Astrocyte (in vitro differentiated cells and primary cell): ENCODE results near the gene HSD11B2. TPM values are rescaled to one million over a fixed set of nuclear protein-coding genes. Genes with fewer than 3 reads are reported as not detected.

ENCODE experiments used
- DNase-seq: peaks from one replicate; pipeline ENCODE4 v3.0.0-alpha.2; 2010; ENCODE audit warnings: low read depth
- FAIRE-seq: peaks from 2 replicates; lab custom pipeline; 2011; peaks lifted over from hg19 to GRCh38; lab: Jason Lieb, UNC
- H2AFZ ChIP-seq: 2 replicates; pipeline ENCODE4 v1.6.0; 2012; ENCODE audit warnings: low read depth, low read length, inconsistent platforms
- H3K27ac ChIP-seq: 2 replicates; pipeline ENCODE4 v1.5.1; 2011; ENCODE audit warnings: low read depth, low read length, inconsistent platforms
- H3K27me3 ChIP-seq: 2 replicates; pipeline ENCODE4 v1.6.0; 2011; ENCODE audit warnings: low read length, inconsistent platforms; ENCODE audit not compliant: insufficient read depth
- H3K36me3 ChIP-seq: 2 replicates; pipeline ENCODE4 v1.5.1; 2011; ENCODE audit warnings: low read length, inconsistent platforms; ENCODE audit not compliant: insufficient read depth
- H3K4me1 ChIP-seq: 2 replicates; pipeline ENCODE4 v1.5.1; 2011; ENCODE audit warnings: low read length, inconsistent platforms; ENCODE audit not compliant: insufficient read depth
- H3K4me2 ChIP-seq: 2 replicates; pipeline ENCODE4 v1.6.0; 2012; ENCODE audit warnings: low read length, inconsistent platforms
- H3K4me3 ChIP-seq: 2 replicates; pipeline ENCODE4 v1.5.1; 2011; ENCODE audit warnings: low read depth, mild to moderate bottlenecking, low read length, inconsistent platforms; ENCODE audit not compliant: insufficient read depth
- H3K79me2 ChIP-seq: 2 replicates; pipeline ENCODE4 v1.6.0; 2012; ENCODE audit warnings: mild to moderate bottlenecking, low read length, inconsistent platforms; ENCODE audit not compliant: insufficient read depth
- H3K9ac ChIP-seq: 2 replicates; pipeline ENCODE4 v1.6.0; 2012; ENCODE audit warnings: mild to moderate bottlenecking, low read length, inconsistent platforms
- H3K9me3 ChIP-seq: 2 replicates; pipeline ENCODE4 v1.5.1; 2012; ENCODE audit warnings: low read depth, mild to moderate bottlenecking, low read length, inconsistent platforms; ENCODE audit not compliant: insufficient read depth
- H4K20me1 ChIP-seq: 2 replicates; pipeline ENCODE4 v1.6.0; 2012; ENCODE audit warnings: low read length, inconsistent platforms; ENCODE audit not compliant: insufficient read depth
- H3K27ac Mint-ChIP-seq: one replicate; pipeline ENCODE4 v1.8.0; 2021; ENCODE audit warnings: mild to moderate bottlenecking, mixed read lengths; ENCODE audit not compliant: unreplicated experiment
- H3K27me3 Mint-ChIP-seq: one replicate; pipeline ENCODE4 v1.8.0; 2021; ENCODE audit warnings: low read depth, mixed read lengths; ENCODE audit not compliant: unreplicated experiment
- H3K36me3 Mint-ChIP-seq: one replicate; pipeline ENCODE4 v1.8.0; 2021; ENCODE audit warnings: low read depth, mixed read lengths; ENCODE audit not compliant: unreplicated experiment
- H3K4me1 Mint-ChIP-seq: one replicate; pipeline ENCODE4 v1.8.0; 2021; ENCODE audit warnings: low read depth, mixed read lengths; ENCODE audit not compliant: unreplicated experiment
- H3K4me3 Mint-ChIP-seq: one replicate; pipeline ENCODE4 v1.8.0; 2021; ENCODE audit warnings: mild to moderate bottlenecking, moderate library complexity, mixed read lengths; ENCODE audit not compliant: unreplicated experiment
- H3K9me3 Mint-ChIP-seq: one replicate; pipeline ENCODE4 v1.8.0; 2021; ENCODE audit warnings: mild to moderate bottlenecking, mixed read lengths; ENCODE audit not compliant: unreplicated experiment
- CTCF ChIP-seq: IDR thresholded peaks from 2 replicates; pipeline ENCODE4 v1.5.1; 2011; ENCODE audit warnings: low read depth, mild to moderate bottlenecking, inconsistent platforms, low read length, moderate library complexity; ENCODE audit not compliant: insufficient read depth
- EZH2 ChIP-seq: IDR thresholded peaks from 2 replicates; pipeline ENCODE4 v1.6.1; 2012; ENCODE audit warnings: mild to moderate bottlenecking, low read length, inconsistent platforms; ENCODE audit not compliant: insufficient read depth
- total RNA-seq: library from RNA; stranded (reverse); gene quantifications from 2 replicates; pipeline ENCODE4 v1.2.1, GENCODE V29; 2021

The HSD11B2 gene
- total RNA-seq, 1 donor from 2014 or later, result not detected

- Histone ChIP-seq H3K27me3 (peaks cover 3% of the 10 kb centered on the region), H3K27ac (no peak overlapping the region), H3K9me3 (no peaks in the 10 kb centered on the region), H4K20me1 (peaks cover 4% of the 10 kb centered on the region), H2AFZ (peak overlapping the region; percentile 24), H3K9ac (no peak overlapping the region), H3K4me2 (peak overlapping the region; percentile 59), H3K4me1 (peaks cover 25% of the 10 kb centered on the region), H3K36me3 (no peaks in the 10 kb centered on the region), H3K4me3 (no peak overlapping the region), H3K79me2 (no peaks in the 10 kb centered on the region)
- DNase-seq (no peak), FAIRE-seq (no peak)
- H3K4me3 Mint-ChIP-seq, result no peak overlapping the region
- H3K9me3 Mint-ChIP-seq, result peaks cover 2% of the 10 kb centered on the region
- no peaks in the 10 kb centered on the region for H3K4me1 Mint-ChIP-seq
- peaks cover 40% of the 10 kb centered on the region for H3K27me3 Mint-ChIP-seq
- TF ChIP-seq CTCF, result no peak
- no peak for TF ChIP-seq EZH2
- H3K27ac Mint-ChIP-seq, result no peak overlapping the region
- H3K36me3 Mint-ChIP-seq, result peaks cover 2% of the 10 kb centered on the region
Measured at GRCh38 chr16:67395458-67396158, 35.3 kb upstream of the HSD11B2 start.

- Mint-ChIP-seq H3K27me3 (peaks cover 39% of the 10 kb centered on the region), H3K4me3 (no peak overlapping the region), H3K36me3 (peaks cover 2% of the 10 kb centered on the region), H3K27ac (no peak overlapping the region), H3K9me3 (peaks cover 2% of the 10 kb centered on the region), H3K4me1 (no peaks in the 10 kb centered on the region)
- Histone ChIP-seq H3K4me3 (no peak overlapping the region), H3K27ac (no peak overlapping the region), H3K4me1 (peaks cover 25% of the 10 kb centered on the region), H3K9ac (peak overlapping the region; percentile 71), H3K79me2 (no peaks in the 10 kb centered on the region), H2AFZ (peak overlapping the region; percentile 24), H3K36me3 (no peaks in the 10 kb centered on the region), H3K9me3 (no peaks in the 10 kb centered on the region), H4K20me1 (peaks cover 4% of the 10 kb centered on the region), H3K27me3 (peaks cover 3% of the 10 kb centered on the region), H3K4me2 (peak overlapping the region; percentile 59)
- no peak for TF ChIP-seq EZH2
- TF ChIP-seq CTCF, result no peak
- DNase-seq, result peak; percentile 60
- no peak for FAIRE-seq
Measured at GRCh38 chr16:67396159-67397035, 34.5 kb upstream of the HSD11B2 start.
